ENCODE measurements around the gene SLX4IP. TPM values are rescaled to one million over a fixed set of nuclear protein-coding genes. Genes with fewer than 3 reads are reported as not detected.

The SLX4IP gene
- total and polyA plus RNA-seq, 2 donors (not counting 3 experiments of a cell fraction or from before 2014, with no cell fraction given): 1.9 to 4.5 TPM

GRCh38 chr20:10448270-10449156 is 13.4 kb downstream of the SLX4IP start:
- Histone ChIP-seq H3K4me3 (replicated peaks in 1 of 3; ENCODE audit: insufficient read depth in 1 of 3, low read depth in 1 of 3, low read length in 3 of 3) (no peak overlapping the region), H3K4me1 (ENCODE audit: control insufficient read depth, extremely low read depth, insufficient read depth, low read length) (peaks cover 3% of the 10 kb centered on the region), H3K27ac (ENCODE audit: insufficient read depth, low read depth, low read length) (no peak overlapping the region), H3K9me1 (replicated peaks; ENCODE audit: control insufficient read depth, extremely low read depth, insufficient read depth, low read length) (no peaks in the 10 kb centered on the region), H3K9ac (replicated peaks; ENCODE audit: extremely low read depth, insufficient read depth, low read length) (no peak overlapping the region), H3K79me2 (ENCODE audit: control insufficient read depth, insufficient read depth, low read length) (no peaks in the 10 kb centered on the region), H3K9me3 (replicated peaks; ENCODE audit: control insufficient read depth, insufficient read depth, low read length) (no peaks in the 10 kb centered on the region), H3K36me3 (ENCODE audit: control insufficient read depth in 2 of 2, extremely low read depth in 1 of 2, insufficient read depth in 2 of 2, low read length in 2 of 2) (no peaks in the 10 kb centered on the region), H3K4me2 (ENCODE audit: insufficient read depth, low read length) (no peak overlapping the region), H4K20me1 (replicated peaks; ENCODE audit: control insufficient read depth, extremely low read depth, insufficient read depth, low read length) (no peaks in the 10 kb centered on the region), H3K27me3 (ENCODE audit: control insufficient read depth in 2 of 2, insufficient read depth in 2 of 2, low read length in 2 of 2) (no peaks in the 10 kb centered on the region), H2AFZ (ENCODE audit: low read depth, low read length) (no peak overlapping the region)
- intact Hi-C loops (cut with micrococcal nuclease) (no loop called here), dilution Hi-C loops (cut with MboI; ENCODE audit: extremely low pct_ligation_motif_present, low sequenced_read_pairs) (no loop called here)
- POLR2A ChIA-PET: no interaction called here
- CTCF ChIA-PET: no interaction called here
- BruUV-seq (replicated peaks): no TSS peak
- no peak for DNase-seq (ENCODE audit: low read depth, low spot score)
- TF ChIP-seq FOS (IDR thresholded peaks at IDR 0.05; ENCODE audit: borderline replicate concordance, insufficient read depth, low read length): no peak
- TF ChIP-seq JUN (IDR thresholded peaks at IDR 0.05; ENCODE audit: borderline replicate concordance, insufficient read depth, insufficient read length, low read depth): no peak
- no peak for TF ChIP-seq CTCF (IDR thresholded peaks at IDR 0.05; ENCODE audit: extremely low read depth in 1 of 2, insufficient read depth in 1 of 2, low read depth in 1 of 2, low read length in 2 of 2)
- no peak for TF ChIP-seq POLR2A (IDR thresholded peaks at IDR 0.05; ENCODE audit: low read depth, low read length)
- no peak for TF ChIP-seq GATA2 (IDR thresholded peaks at IDR 0.05; ENCODE audit: insufficient read depth, insufficient read length, low read depth, low read length)
- TF ChIP-seq POLR2AphosphoS5 (IDR thresholded peaks at IDR 0.05; ENCODE audit: insufficient read depth, low read depth, low read length): no peak
- no peak for TF ChIP-seq EZH2 (IDR thresholded peaks at IDR 0.05; ENCODE audit: borderline replicate concordance, low read depth, low read length, severe bottlenecking)
- TF ChIP-seq, protein P1, sequence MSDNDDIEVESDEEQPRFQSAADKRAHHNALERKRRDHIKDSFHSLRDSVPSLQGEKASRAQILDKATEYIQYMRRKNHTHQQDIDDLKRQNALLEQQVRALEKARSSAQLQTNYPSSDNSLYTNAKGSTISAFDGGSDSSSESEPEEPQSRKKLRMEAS (IDR thresholded peaks at IDR 0.05; ENCODE audit: insufficient read depth, insufficient read length): no peak
- TF ChIP-seq MYC (IDR thresholded peaks at IDR 0.05; ENCODE audit: low read depth, low read length): no peak
- FAIRE-seq: no peak
